ENCODE data around the gene ATG9A. TPM values are rescaled to one million over a fixed set of nuclear protein-coding genes. Genes with fewer than 3 reads are reported as not detected.

The ATG9A gene
- total RNA-seq, 1 experiment from 2014 or later: 42.9 TPM

GRCh38 chr2:219274361-219274921, 45.0 kb upstream of the ATG9A start (continued):
- TF ChIP-seq CDX4 (CRISPR knock-in tag; IDR thresholded peaks at IDR 0.05; ENCODE audit: borderline replicate concordance): no peak

GRCh38 chr2:219273937-219274336, 44.5 kb upstream of the ATG9A start:
- ATAC-seq (no peak), DNase-seq (ENCODE audit: low spot score) (no peak)
- Mint-ChIP-seq H3K4me3 (no peak overlapping the region), H3K36me3 (no peaks in the 10 kb centered on the region), H3K4me1 (peaks cover 28% of the 10 kb centered on the region), H3K27ac (no peak overlapping the region), H3K9me3 (no peaks in the 10 kb centered on the region), H3K27me3 (ENCODE audit: low read depth) (peaks cover 36% of the 10 kb centered on the region)
- ChIA-PET POLR2A (interaction anchor here (0.6 to 1.4 kb wide), 5 partner anchors 17 to 98 kb away, joined by 3 to 8 read pairs (median 3); partner anchors contain the start of gene TUBA4A), CTCF (interaction anchor here (0.8 to 1.7 kb wide), 11 partner anchors 13 to 236 kb away, joined by 3 to 23 read pairs (median 3); partner anchors contain the start of genes PTPRN and TUBA4A)
- no peak for TF ChIP-seq RELA (CRISPR knock-in tag; IDR thresholded peaks at IDR 0.05; ENCODE audit: borderline replicate concordance)
- TF ChIP-seq E2F4 (CRISPR knock-in tag; IDR thresholded peaks at IDR 0.05; ENCODE audit: borderline replicate concordance, low read depth): no peak
- no peak for TF ChIP-seq ATF1 (CRISPR knock-in tag; IDR thresholded peaks at IDR 0.05)
- no peak for TF ChIP-seq PREB (CRISPR knock-in tag; IDR thresholded peaks at IDR 0.05; ENCODE audit: borderline replicate concordance)
- no peak for TF ChIP-seq ZBTB21 (CRISPR knock-in tag; IDR thresholded peaks at IDR 0.05; ENCODE audit: borderline replicate concordance)
- TF ChIP-seq GABPB1 (CRISPR knock-in tag; IDR thresholded peaks at IDR 0.05): no peak
- TF ChIP-seq ETV6 (CRISPR knock-in tag; IDR thresholded peaks at IDR 0.05): no peak
- no peak for TF ChIP-seq RORB (CRISPR knock-in tag; IDR thresholded peaks at IDR 0.05)
- no peak for TF ChIP-seq STAT6 (CRISPR knock-in tag; conservative IDR thresholded peaks at IDR 0.05; ENCODE audit: low read depth)
- TF ChIP-seq NFE2L1 (CRISPR knock-in tag; IDR thresholded peaks at IDR 0.05): no peak
- no peak for TF ChIP-seq SOX15 (CRISPR knock-in tag; IDR thresholded peaks at IDR 0.05)
- no peak for TF ChIP-seq ATF6 (CRISPR knock-in tag; IDR thresholded peaks at IDR 0.05)
- TF ChIP-seq HMGXB4 (CRISPR knock-in tag; IDR thresholded peaks at IDR 0.05): no peak
- TF ChIP-seq ZNF263 (CRISPR knock-in tag; IDR thresholded peaks at IDR 0.05; ENCODE audit: low read depth): no peak
- no peak for TF ChIP-seq ZNF512 (CRISPR knock-in tag; IDR thresholded peaks at IDR 0.05; ENCODE audit: borderline replicate concordance)
- TF ChIP-seq SMAD3 (CRISPR knock-in tag; IDR thresholded peaks at IDR 0.05; ENCODE audit: borderline replicate concordance): no peak
- no peak for TF ChIP-seq JUN (CRISPR knock-in tag; IDR thresholded peaks at IDR 0.05)
